ENCODE measurements around the gene PLB1.

Gene PLB1

DNA sequence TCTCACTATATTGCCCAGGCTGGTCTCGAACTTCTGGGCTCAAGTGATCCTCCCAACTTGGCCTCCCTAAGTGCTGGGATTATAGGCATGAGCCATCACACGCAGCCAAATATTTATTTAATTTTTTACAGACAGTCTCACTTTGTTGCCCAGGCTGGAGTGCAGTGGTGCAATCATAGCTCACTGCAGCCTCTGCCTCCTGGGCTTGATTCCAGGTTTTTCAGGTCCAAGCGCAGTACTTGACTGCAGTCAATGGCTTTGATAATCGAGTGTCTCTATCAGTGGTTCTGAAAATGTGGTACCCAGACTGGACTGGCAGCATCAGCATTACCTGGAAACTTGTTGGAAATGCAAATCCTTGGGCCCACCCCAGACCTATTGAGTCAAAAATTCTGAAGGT, 63.1 kb downstream of the PLB1 start:
- no peak overlapping the region for H3K4me3 ChIP-seq (ENCODE audit: low read length)
- H3K9me3 ChIP-seq (replicated peaks; ENCODE audit: low read length): no peaks in the 10 kb centered on the region
- H3K9ac ChIP-seq (ENCODE audit: low read depth, low read length): no peak overlapping the region
- H3K36me3 ChIP-seq (ENCODE audit: insufficient read depth, low read length): no peaks in the 10 kb centered on the region
- no peaks in the 10 kb centered on the region for H3K27me3 ChIP-seq (ENCODE audit: control insufficient read depth, insufficient read depth, low read length)
- H3K4me2 ChIP-seq (ENCODE audit: low read length): no peak overlapping the region
- no peaks in the 10 kb centered on the region for H3K4me1 ChIP-seq (ENCODE audit: control insufficient read depth, insufficient read depth, low read length)

DNA sequence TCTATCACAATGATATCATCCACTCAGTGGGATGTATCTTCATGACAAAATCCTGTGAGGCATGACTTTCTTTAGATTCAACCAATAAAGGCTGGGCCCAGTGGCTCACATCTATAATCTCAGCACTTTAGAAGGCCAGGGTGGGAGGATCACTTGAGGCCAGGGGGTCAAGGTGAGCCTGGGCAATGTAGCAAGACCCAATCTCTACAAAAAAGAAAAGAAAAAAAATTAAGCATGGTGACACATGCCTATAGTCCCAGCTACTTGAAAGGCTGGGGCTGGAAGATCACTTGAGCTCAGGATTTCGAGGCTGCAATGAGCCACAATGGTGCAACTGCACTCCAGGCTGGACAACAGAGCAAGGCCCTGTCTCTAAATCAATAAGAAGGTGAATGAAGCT, 68.0 kb downstream of the PLB1 start:
- Histone ChIP-seq H3K27me3 (ENCODE audit: control insufficient read depth, insufficient read depth, low read length) (no peaks in the 10 kb centered on the region), H3K9ac (ENCODE audit: low read depth, low read length) (no peak overlapping the region), H3K4me3 (ENCODE audit: low read length) (no peak overlapping the region)

DNA sequence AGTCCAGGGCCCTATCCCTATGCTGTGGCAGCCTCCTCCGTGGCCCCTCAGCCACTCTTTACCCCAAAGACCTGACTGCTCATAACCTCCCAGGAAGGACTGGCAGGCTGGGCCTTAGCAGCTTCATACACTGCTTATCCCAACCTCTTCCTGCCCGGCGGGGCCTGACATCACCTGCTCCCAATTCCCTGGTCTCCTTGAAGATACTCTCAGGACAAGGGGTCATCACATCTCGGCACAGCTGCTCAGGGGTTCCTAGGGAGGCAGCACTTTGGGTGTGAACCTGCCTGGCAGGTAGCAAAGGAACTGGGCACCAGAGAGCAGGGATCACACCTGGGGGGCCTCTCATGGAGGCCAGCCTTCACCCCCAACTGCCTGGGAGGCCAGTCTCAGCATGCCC, 68.5 kb downstream of the PLB1 start:
- Histone ChIP-seq H3K4me3 (ENCODE audit: low read length) (no peak overlapping the region), H3K4me1 (ENCODE audit: control insufficient read depth, insufficient read depth, low read length) (peaks cover 5% of the 10 kb centered on the region), H3K36me3 (ENCODE audit: insufficient read depth, low read length) (no peaks in the 10 kb centered on the region), H3K4me2 (ENCODE audit: low read length) (no peak overlapping the region), H3K27me3 (ENCODE audit: control insufficient read depth, insufficient read depth, low read length) (no peaks in the 10 kb centered on the region), H3K9me3 (replicated peaks; ENCODE audit: low read length) (no peaks in the 10 kb centered on the region), H3K9ac (ENCODE audit: low read depth, low read length) (no peak overlapping the region)

More for the DNA sequence above, 68.0 kb downstream of the PLB1 start:
- Histone ChIP-seq H3K36me3 (ENCODE audit: insufficient read depth, low read length) (no peaks in the 10 kb centered on the region), H3K4me2 (ENCODE audit: low read length) (no peak overlapping the region), H3K4me1 (ENCODE audit: control insufficient read depth, insufficient read depth, low read length) (peaks cover 5% of the 10 kb centered on the region), H3K9me3 (replicated peaks; ENCODE audit: low read length) (no peaks in the 10 kb centered on the region)

DNA sequence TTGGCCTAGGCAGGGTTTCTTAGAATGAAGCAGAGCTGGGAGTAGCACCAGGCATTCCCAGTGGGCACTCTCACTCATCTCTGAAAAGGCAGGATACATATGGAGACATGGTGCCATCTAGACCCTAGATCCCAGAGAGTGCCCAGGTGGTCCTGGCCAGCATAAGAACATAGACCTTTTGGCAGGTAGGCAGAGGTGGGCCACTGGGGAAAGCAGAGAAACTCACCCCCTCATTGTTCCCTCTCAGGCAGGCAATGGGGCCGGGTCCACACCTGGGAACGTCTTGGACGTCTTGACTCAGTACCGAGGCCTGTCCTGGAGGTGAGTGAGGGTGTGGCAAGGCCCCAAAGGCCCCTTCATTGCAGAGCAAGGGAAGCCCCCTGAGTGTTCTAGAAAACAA, 69.2 kb downstream of the PLB1 start:
- H3K4me3 ChIP-seq (ENCODE audit: low read length): no peak overlapping the region
- no peaks in the 10 kb centered on the region for H3K36me3 ChIP-seq (ENCODE audit: insufficient read depth, low read length)
- no peak overlapping the region for H3K4me2 ChIP-seq (ENCODE audit: low read length)
- H3K9me3 ChIP-seq (replicated peaks; ENCODE audit: low read length): no peaks in the 10 kb centered on the region
- H3K27me3 ChIP-seq (ENCODE audit: control insufficient read depth, insufficient read depth, low read length): no peaks in the 10 kb centered on the region
- no peak overlapping the region for H3K9ac ChIP-seq (ENCODE audit: low read depth, low read length)
- H3K4me1 ChIP-seq (ENCODE audit: control insufficient read depth, insufficient read depth, low read length): peaks cover 5% of the 10 kb centered on the region

DNA sequence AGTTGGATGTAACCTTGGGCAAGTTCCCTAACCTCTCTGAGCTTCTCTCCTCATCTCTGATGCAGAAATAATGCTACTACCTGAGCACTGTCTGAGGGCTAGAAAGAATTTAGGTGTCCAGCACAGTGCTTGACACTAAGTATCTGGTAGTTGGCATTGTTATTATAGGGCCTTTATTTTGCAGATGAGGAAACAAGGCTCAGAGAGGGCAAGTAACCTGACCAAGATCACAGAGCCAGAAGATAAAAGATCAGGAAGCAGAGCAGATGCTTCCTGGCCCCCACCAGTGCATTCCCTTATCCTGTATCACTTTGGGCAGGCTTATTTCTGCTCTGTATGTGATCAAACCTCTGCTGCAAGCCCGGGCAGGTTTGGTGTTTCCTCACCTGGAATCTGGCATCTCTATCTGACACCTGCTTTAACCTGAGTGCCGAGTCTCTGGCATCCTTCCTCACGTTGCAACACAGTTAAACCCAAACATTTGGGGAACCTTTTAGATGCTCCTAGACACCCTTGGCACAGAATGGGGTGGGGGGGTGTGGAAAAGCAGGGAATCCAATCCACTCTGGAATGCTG, 69.9 kb downstream of the PLB1 start:
- Histone ChIP-seq H3K4me3 (ENCODE audit: low read length) (peak overlapping the region; percentile 70), H3K9ac (ENCODE audit: low read depth, low read length) (peak overlapping the region; percentile 82), H3K4me2 (ENCODE audit: low read length) (peak overlapping the region; percentile 91), H3K27me3 (ENCODE audit: control insufficient read depth, insufficient read depth, low read length) (no peaks in the 10 kb centered on the region), H3K36me3 (ENCODE audit: insufficient read depth, low read length) (no peaks in the 10 kb centered on the region), H3K4me1 (ENCODE audit: control insufficient read depth, insufficient read depth, low read length) (peaks cover 5% of the 10 kb centered on the region), H3K9me3 (replicated peaks; ENCODE audit: low read length) (no peaks in the 10 kb centered on the region)

DNA sequence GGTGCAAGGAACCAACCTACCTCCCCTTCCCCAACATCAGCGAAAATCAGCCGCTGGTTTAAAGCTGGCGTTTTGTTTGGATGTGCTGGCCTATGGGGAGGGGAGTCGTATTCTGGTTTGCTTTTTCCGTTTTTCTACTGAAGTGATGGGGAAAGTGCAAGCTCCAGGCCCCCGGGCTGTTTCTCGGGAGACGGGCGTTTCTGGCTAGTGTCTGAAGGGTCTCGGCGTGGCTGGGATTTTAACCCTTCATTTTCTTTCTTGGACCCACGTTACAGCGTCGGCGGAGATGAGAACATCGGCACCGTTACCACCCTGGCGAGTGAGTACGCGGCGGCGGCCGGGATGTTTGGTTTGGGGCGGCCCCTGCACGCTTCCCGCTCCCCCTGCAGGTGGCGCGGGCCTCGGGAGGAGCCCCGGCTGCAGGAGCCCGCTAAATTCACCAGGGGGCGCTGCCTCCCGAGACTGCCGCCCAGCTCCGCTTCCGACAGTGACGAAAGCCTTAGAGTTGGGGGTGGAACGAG, 70.7 kb downstream of the PLB1 start:
- Histone ChIP-seq H3K27me3 (ENCODE audit: control insufficient read depth, insufficient read depth, low read length) (no peaks in the 10 kb centered on the region), H3K4me2 (ENCODE audit: low read length) (peak overlapping the region; percentile 92), H3K36me3 (ENCODE audit: insufficient read depth, low read length) (no peaks in the 10 kb centered on the region), H3K9ac (ENCODE audit: low read depth, low read length) (peak overlapping the region; percentile 82), H3K4me3 (ENCODE audit: low read length) (peak overlapping the region; percentile 70), H3K4me1 (ENCODE audit: control insufficient read depth, insufficient read depth, low read length) (peaks cover 5% of the 10 kb centered on the region), H3K9me3 (replicated peaks; ENCODE audit: low read length) (no peaks in the 10 kb centered on the region)

DNA sequence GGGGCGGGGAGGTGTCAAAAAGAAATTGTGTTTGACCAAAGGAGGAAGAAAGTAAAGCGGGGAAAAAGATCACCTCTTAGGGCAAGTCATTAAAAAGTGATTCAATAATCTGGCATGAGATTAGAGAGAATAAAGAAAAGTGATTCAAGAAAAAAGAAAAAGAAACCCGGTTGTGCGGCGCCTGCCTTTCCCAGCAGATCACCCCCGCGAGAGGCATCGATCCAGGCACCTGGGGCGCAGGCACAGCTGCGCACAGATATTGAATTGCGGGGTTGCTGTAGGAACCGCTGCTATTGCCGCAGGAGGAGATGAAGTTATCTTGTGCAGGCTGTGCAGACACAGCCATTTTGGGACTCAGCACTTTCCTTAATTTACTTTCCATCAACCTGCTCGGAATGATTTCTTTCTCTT, 71.2 kb downstream of the PLB1 start:
- H3K4me1 ChIP-seq (ENCODE audit: control insufficient read depth, insufficient read depth, low read length): peaks cover 5% of the 10 kb centered on the region
- peak overlapping the region; percentile 92 for H3K4me2 ChIP-seq (ENCODE audit: low read length)
- H3K4me3 ChIP-seq (ENCODE audit: low read length): peak overlapping the region; percentile 70
- H3K9ac ChIP-seq (ENCODE audit: low read depth, low read length): peak overlapping the region; percentile 73
- H3K36me3 ChIP-seq (ENCODE audit: insufficient read depth, low read length): no peaks in the 10 kb centered on the region
- no peaks in the 10 kb centered on the region for H3K27me3 ChIP-seq (ENCODE audit: control insufficient read depth, insufficient read depth, low read length)
- H3K9me3 ChIP-seq (replicated peaks; ENCODE audit: low read length): no peaks in the 10 kb centered on the region

DNA sequence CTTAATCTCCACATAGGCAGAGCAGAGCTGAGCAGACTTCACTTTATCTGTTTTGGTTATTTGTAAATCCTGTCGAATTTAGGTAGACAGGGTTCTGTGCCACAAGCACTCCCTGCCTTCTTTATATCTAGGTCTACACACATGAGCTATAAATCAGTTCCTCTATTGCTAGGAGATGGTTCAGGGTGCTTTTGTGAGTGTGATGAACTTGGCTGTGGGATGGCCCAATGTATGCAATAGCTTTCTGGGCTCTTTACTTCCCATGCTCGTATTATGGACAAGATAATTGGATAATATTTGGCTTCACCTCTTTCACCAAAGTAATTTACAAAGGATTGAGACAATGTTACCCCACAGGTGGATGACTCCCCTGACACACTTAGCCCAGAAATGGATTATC, 72.2 kb downstream of the PLB1 start:
- no peaks in the 10 kb centered on the region for H3K36me3 ChIP-seq (ENCODE audit: insufficient read depth, low read length)
- H3K9ac ChIP-seq (ENCODE audit: low read depth, low read length): no peak overlapping the region

DNA sequence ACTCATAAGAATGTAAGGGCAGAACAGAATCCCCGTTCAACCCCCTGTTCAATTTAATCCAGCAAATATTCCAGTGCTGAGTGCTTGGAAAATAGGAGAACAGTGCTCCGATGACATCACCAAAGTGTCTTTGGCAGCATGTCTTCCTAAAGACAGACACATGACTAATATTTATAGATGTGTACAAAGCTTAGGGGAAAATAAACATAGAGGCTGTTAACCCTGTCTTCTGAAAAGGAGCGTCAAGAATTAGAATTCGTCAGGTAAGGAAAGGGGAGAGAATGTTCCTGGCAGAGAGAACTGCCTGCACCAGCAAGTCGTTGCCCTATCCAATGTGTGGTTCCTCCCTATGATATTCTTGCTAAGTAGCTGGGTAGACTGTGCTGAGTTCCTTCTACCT, 72.7 kb downstream of the PLB1 start:
- Histone ChIP-seq H3K9me3 (replicated peaks; ENCODE audit: low read length) (no peaks in the 10 kb centered on the region), H3K9ac (ENCODE audit: low read depth, low read length) (no peak overlapping the region), H3K4me2 (ENCODE audit: low read length) (no peak overlapping the region)

More for the DNA sequence above, 72.2 kb downstream of the PLB1 start:
- Histone ChIP-seq H3K4me3 (ENCODE audit: low read length) (no peak overlapping the region), H3K4me1 (ENCODE audit: control insufficient read depth, insufficient read depth, low read length) (peaks cover 5% of the 10 kb centered on the region), H3K9me3 (replicated peaks; ENCODE audit: low read length) (no peaks in the 10 kb centered on the region), H3K4me2 (ENCODE audit: low read length) (no peak overlapping the region), H3K27me3 (ENCODE audit: control insufficient read depth, insufficient read depth, low read length) (no peaks in the 10 kb centered on the region)

DNA sequence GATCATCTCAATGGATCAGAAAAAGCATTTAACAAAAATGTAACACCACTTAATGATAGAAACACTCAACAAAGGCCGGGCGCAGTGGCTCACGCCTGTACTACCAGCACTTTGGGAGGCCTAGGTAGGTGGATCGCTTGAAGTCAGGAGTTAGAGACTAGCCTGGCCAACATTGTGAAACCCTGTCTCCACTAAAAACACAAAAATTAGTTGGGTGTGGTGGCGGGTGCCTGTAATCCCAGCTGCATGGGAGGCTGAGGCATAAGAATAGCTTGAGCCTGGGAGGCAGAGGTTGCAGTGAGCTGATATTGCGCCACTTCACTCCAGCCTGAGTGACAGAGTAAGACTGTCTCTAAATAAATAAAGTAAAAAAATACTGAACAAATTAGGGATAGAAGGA, 74.6 kb downstream of the PLB1 start:
- Histone ChIP-seq H3K4me1 (ENCODE audit: control insufficient read depth, insufficient read depth, low read length) (peaks cover 5% of the 10 kb centered on the region), H3K36me3 (ENCODE audit: insufficient read depth, low read length) (no peaks in the 10 kb centered on the region), H3K4me3 (ENCODE audit: low read length) (no peak overlapping the region), H3K9ac (ENCODE audit: low read depth, low read length) (no peak overlapping the region), H3K4me2 (ENCODE audit: low read length) (no peak overlapping the region), H3K27me3 (ENCODE audit: control insufficient read depth, insufficient read depth, low read length) (no peaks in the 10 kb centered on the region), H3K9me3 (replicated peaks; ENCODE audit: low read length) (no peaks in the 10 kb centered on the region)

More for the DNA sequence above, 72.7 kb downstream of the PLB1 start:
- peaks cover 5% of the 10 kb centered on the region for H3K4me1 ChIP-seq (ENCODE audit: control insufficient read depth, insufficient read depth, low read length)
- no peaks in the 10 kb centered on the region for H3K27me3 ChIP-seq (ENCODE audit: control insufficient read depth, insufficient read depth, low read length)
- H3K4me3 ChIP-seq (ENCODE audit: low read length): no peak overlapping the region
- H3K36me3 ChIP-seq (ENCODE audit: insufficient read depth, low read length): no peaks in the 10 kb centered on the region

DNA sequence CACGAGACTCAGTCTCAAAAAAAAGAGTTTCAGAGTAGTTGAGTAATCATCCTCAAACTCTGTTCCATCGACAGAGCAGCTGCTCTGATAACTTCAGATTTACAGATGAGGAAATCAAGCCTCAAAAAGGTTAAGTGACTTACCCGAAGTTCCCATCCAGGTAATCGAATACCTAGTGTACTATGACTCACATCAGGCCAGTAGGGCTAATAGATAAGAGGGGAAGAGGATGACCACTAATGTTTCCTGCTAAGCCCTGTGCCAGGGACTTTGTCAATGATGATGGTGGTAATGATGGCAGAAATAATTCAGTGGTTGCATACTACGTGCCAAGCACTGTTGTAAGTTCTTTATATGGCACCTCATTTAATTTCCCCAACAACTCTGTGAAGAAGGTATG, 80.9 kb downstream of the PLB1 start:
- Histone ChIP-seq H3K4me3 (ENCODE audit: low read length) (no peak overlapping the region), H3K4me1 (ENCODE audit: control insufficient read depth, insufficient read depth, low read length) (peaks cover 5% of the 10 kb centered on the region), H3K4me2 (ENCODE audit: low read length) (no peak overlapping the region), H3K36me3 (ENCODE audit: insufficient read depth, low read length) (no peaks in the 10 kb centered on the region), H3K27me3 (ENCODE audit: control insufficient read depth, insufficient read depth, low read length) (no peaks in the 10 kb centered on the region), H3K9ac (ENCODE audit: low read depth, low read length) (no peak overlapping the region), H3K9me3 (replicated peaks; ENCODE audit: low read length) (no peaks in the 10 kb centered on the region)
